GM19099 (cell line): ENCODE measurements around the gene ARRB1.

Experiments used
- POLR2A ChIP-seq: IDR thresholded peaks from 3 replicates; pipeline ENCODE4 v1.6.1; 2011; ENCODE audit warnings: low read depth; ENCODE audit not compliant: insufficient read length; ENCODE audit errors: extremely low read depth

ARRB1 gene

GRCh38 chr11:75241906-75242644, 109.4 kb downstream of the ARRB1 start:
- no peak for TF ChIP-seq POLR2A

- no peak for TF ChIP-seq POLR2A
These were observed 110.2 kb downstream of the ARRB1 start for GRCh38 chr11:75241036-75241905.

- no peak for TF ChIP-seq POLR2A
These were observed 111.0 kb downstream of the ARRB1 start, which contains the start of gene TPBGL for GRCh38 chr11:75240311-75241035. TPBGL (plus strand) TSS chr11:75240774; CDS start chr11:75241050, 276 bp downstream.

GRCh38 chr11:75239531-75240290, 111.8 kb downstream of the ARRB1 start:
- no peak for TF ChIP-seq POLR2A

- TF ChIP-seq POLR2A: no peak
These were observed 112.6 kb downstream of the ARRB1 start for GRCh38 chr11:75238595-75239440.

- TF ChIP-seq POLR2A: no peak
These were observed 114.4 kb downstream of the ARRB1 start for GRCh38 chr11:75237050-75237449.

- TF ChIP-seq POLR2A: no peak
These were observed 115.4 kb downstream of the ARRB1 start for GRCh38 chr11:75236062-75236461.

GRCh38 chr11:75233754-75234172, 117.7 kb downstream of the ARRB1 start:
- TF ChIP-seq POLR2A: no peak

GRCh38 chr11:75230621-75231020, 120.8 kb downstream of the ARRB1 start:
- TF ChIP-seq POLR2A: no peak

GRCh38 chr11:75229466-75229865, 122.0 kb downstream of the ARRB1 start:
- no peak for TF ChIP-seq POLR2A

GRCh38 chr11:75225794-75226193, 125.7 kb downstream of the ARRB1 start:
- no peak for TF ChIP-seq POLR2A

GRCh38 chr11:75223954-75224643, 127.4 kb downstream of the ARRB1 start:
- no peak for TF ChIP-seq POLR2A

GRCh38 chr11:75219869-75220268, 131.6 kb downstream of the ARRB1 start:
- no peak for TF ChIP-seq POLR2A
